HepG2 (cell line): ENCODE results near the gene ATF6. TPM values are rescaled to one million over a fixed set of nuclear protein-coding genes. Genes with fewer than 3 reads are reported as not detected.

Experiments used
- ATAC-seq: fragments of 200-7000 bp; cut with Tn5 transposase; 3 replicates; pipeline ENCODE4 v1.9.1; 2020; ENCODE audit warnings: mild to moderate bottlenecking, moderate library complexity
- BruUV-seq: library from RNA; stranded (reverse); fragments of 400-500 nt; replicated peaks from 2 replicates; lab custom pipeline; 2021; lab: Mats Ljungman, UMichigan
- CTCF ChIA-PET: fragments of 300-600 bp; formaldehyde crosslinking; extraction: SDS; loops from one replicate; lab custom pipeline; 2021; ENCODE audit warnings: low total read pairs, inconsistent platforms, low intra/inter-chr PET ratio; lab: Yijun Ruan, JAX
- POLR2A ChIA-PET: fragments of 350-600 bp; sonication (Branson Sonifier 250); formaldehyde crosslinking; loops from one replicate; lab custom pipeline; 2020; ENCODE audit warnings: antibody characterized with exemption, inconsistent platforms; lab: Yijun Ruan, JAX
- DNase-seq: peaks from one replicate; pipeline ENCODE4 v3.0.0-alpha.2; 2015; ENCODE audit warnings: low spot score
- FAIRE-seq: peaks from 3 replicates; lab custom pipeline; 2011; peaks lifted over from hg19 to GRCh38; lab: Jason Lieb, UNC
- H2AFZ ChIP-seq: one replicate; pipeline ENCODE4 v1.6.1; 2011; ENCODE audit warnings: low read length, inconsistent platforms
- H3K27ac ChIP-seq: fragments of 300-600 bp; 3 replicates; pipeline ENCODE4 v1.8.0; 2011; ENCODE audit warnings: mixed run types, mild to moderate bottlenecking, mixed read lengths, low read length, inconsistent platforms; ENCODE audit not compliant: insufficient read depth; ENCODE audit errors: extremely low read length
- H3K27me3 ChIP-seq, 2 experiments: fragments of 200-600 bp in 1 of 2; 2 replicates in 1 of 2; 3 replicates in 1 of 2; pipeline versions ENCODE4 v1.6.0 to v1.8.0; 2011; ENCODE audit warnings: low read length in 2 of 2, mild to moderate bottlenecking in 2 of 2, moderate library complexity in 2 of 2, inconsistent platforms in 1 of 2; ENCODE audit not compliant: insufficient read depth in 2 of 2, control insufficient read depth in 1 of 2
- H3K36me3 ChIP-seq, 2 experiments: fragments of 200-600 bp in 1 of 2; replicated peaks in 1 of 2; 2 replicates in 1 of 2; 3 replicates in 1 of 2; pipeline versions ENCODE4 v1.5.1 to v1.8.0; 2011; ENCODE audit warnings: low read length in 2 of 2, inconsistent platforms in 1 of 2; ENCODE audit not compliant: insufficient read depth in 2 of 2, control insufficient read depth in 1 of 2
- H3K4me1 ChIP-seq: 2 replicates; pipeline ENCODE4 v1.5.1; 2012; ENCODE audit warnings: low read length, inconsistent platforms; ENCODE audit not compliant: insufficient read depth
- H3K4me2 ChIP-seq: 2 replicates; pipeline ENCODE4 v1.6.0; 2011; ENCODE audit warnings: low read depth, low read length, inconsistent platforms
- H3K4me3 ChIP-seq, 3 experiments: fragments of 200-600 bp in 1 of 3; sonication (generic), shearing (Covaris generic) in 1 of 3; replicated peaks in 1 of 3; 2 replicates each; pipeline ENCODE4 v1.5.1; 2011 to 2016; ENCODE audit warnings: low read length in 3 of 3, inconsistent platforms in 2 of 3, low read depth in 2 of 3, mild to moderate bottlenecking in 2 of 3, control low read depth in 1 of 3, mixed read lengths in 1 of 3; ENCODE audit not compliant: insufficient read depth in 1 of 3
- H3K79me2 ChIP-seq: one replicate; pipeline ENCODE4 v1.6.1; 2011; ENCODE audit warnings: low read length, inconsistent platforms; ENCODE audit not compliant: insufficient read depth
- H3K9ac ChIP-seq: 2 replicates; pipeline ENCODE4 v1.6.0; 2011; ENCODE audit warnings: mild to moderate bottlenecking, low read depth, low read length, inconsistent platforms; ENCODE audit not compliant: insufficient read depth
- H3K9me3 ChIP-seq: 2 replicates; pipeline ENCODE4 v1.5.1; 2012; ENCODE audit warnings: mild to moderate bottlenecking, low read length
- H4K20me1 ChIP-seq: 2 replicates; pipeline ENCODE4 v1.6.0; 2011; ENCODE audit warnings: inconsistent platforms, mild to moderate bottlenecking, low read length, moderate library complexity; ENCODE audit not compliant: insufficient read depth
- GPN1 ChIP-seq: sonication (generic); formaldehyde crosslinking; IDR thresholded peaks from 2 replicates; pipeline ENCODE4 v1.5.1; 2020; ENCODE audit warnings: missing genetic modification reagents, borderline replicate concordance
- PCBP1 ChIP-seq: fragments of 200-400 bp; formaldehyde crosslinking; IDR thresholded peaks from 2 replicates; pipeline ENCODE4 v1.6.1; 2017; ENCODE audit warnings: mild to moderate bottlenecking, low read depth, low read length, borderline replicate concordance
- POLR2AphosphoS5 ChIP-seq: IDR thresholded peaks from 2 replicates; pipeline ENCODE4 v1.6.1; 2012; ENCODE audit warnings: low read depth, low read length
- SMAD3 ChIP-seq: sonication (generic); formaldehyde crosslinking; IDR thresholded peaks from 2 replicates; pipeline ENCODE4 v1.4.0; 2020; ENCODE audit warnings: missing genetic modification reagents
- ZNF24 ChIP-seq: fragments of 450-650 bp; IDR thresholded peaks from 2 replicates; pipeline ENCODE4 v1.6.1; 2017; ENCODE audit warnings: antibody characterized with exemption, mild to moderate bottlenecking
- ZNF605 ChIP-seq: sonication (generic); formaldehyde crosslinking; IDR thresholded peaks from 2 replicates; pipeline ENCODE4 v1.8.0; 2022; ENCODE audit warnings: mild to moderate bottlenecking, missing genetic modification reagents
- ZNF614 ChIP-seq: IDR thresholded peaks from 2 replicates; pipeline ENCODE4 v1.6.1; 2018; ENCODE audit warnings: missing biosample characterization, missing genetic modification reagents, inconsistent platforms, borderline replicate concordance
- WGBS: methylation state at CpG from one replicate; pipeline ENCODE4 v1.1.6; 2017; ENCODE audit warnings: low lambda C conversion rate; 5-methylcytosine and 5-hydroxymethylcytosine counted together
- in situ Hi-C: cut with HindIII; loops from 2 replicates; pipeline ENCODE4 v1.10.0; 2017; ENCODE audit warnings: low pct_unique_long_range_greater_than_20kb; ENCODE audit not compliant: extremely low pct_ligation_motif_present
- intact Hi-C: fragments of 100-400 bp; cut with micrococcal nuclease; formaldehyde crosslinking; loops from one replicate; pipeline ENCODE4 v1.10.0; 2022; ENCODE audit not compliant: unreplicated experiment
- polyA plus RNA-seq, 8 experiments: library from polyadenylated mRNA; depleted of rRNA in 3 of 8; stranded (reverse) in 7 of 8; unstranded in 1 of 8; fragments of >200 nt; fragmentation: Illumina TruSeq in 4 of 8; extraction: Trizol in 4 of 8; gene quantifications; 2 replicates each; pipeline versions ENCODE4 v1.2.1 to v1.2.3, GENCODE V29; 2011 to 2016; ENCODE audit warnings: low read depth in 4 of 8, missing spikeins in 1 of 8, mixed read lengths in 1 of 8; ENCODE audit not compliant: insufficient read depth in 1 of 8
- total RNA-seq, 5 experiments: library from RNA; depleted of rRNA; stranded (reverse); fragments of >200 nt; fragmentation: Illumina TruSeq; extraction: Trizol; gene quantifications; 2 replicates each; pipeline ENCODE4 v1.2.3, GENCODE V29; 2016; ENCODE audit warnings: low read depth in 1 of 5
- TF ChIP-seq, protein P1 (sequence below): sonication (generic); formaldehyde crosslinking; IDR thresholded peaks from 2 replicates; pipeline ENCODE4 v1.4.0; 2020; ENCODE audit warnings: missing genetic modification reagents

Gene ATF6
- total and polyA plus RNA-seq, 2 of the 13 experiments (the other 11 are each of a cell fraction or from before 2014, with no cell fraction given) = 13.2 to 14.5 TPM

- no peak overlapping the region for H3K9ac ChIP-seq
- TF ChIP-seq, protein P1, sequence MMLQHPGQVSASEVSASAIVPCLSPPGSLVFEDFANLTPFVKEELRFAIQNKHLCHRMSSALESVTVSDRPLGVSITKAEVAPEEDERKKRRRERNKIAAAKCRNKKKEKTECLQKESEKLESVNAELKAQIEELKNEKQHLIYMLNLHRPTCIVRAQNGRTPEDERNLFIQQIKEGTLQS (CRISPR knock-in tag) = no peak
- no peak for TF ChIP-seq ZNF605 (CRISPR knock-in tag)
- TF ChIP-seq PCBP1 = no peak
- TF ChIP-seq ZNF614 (CRISPR knock-in tag) = no peak
- TF ChIP-seq, all 625 proteins: peak for 0
- H3K79me2 ChIP-seq = no peaks in the 10 kb centered on the region
- in situ Hi-C loops = no loop called here
- peaks cover 1 to 16% of the 10 kb centered on the region in 2 experiments; a peak in 3 of 5 replicates for H3K27me3 ChIP-seq
- WGBS = 23% methylated on average over 4 of the region's 5 CpGs
- no peak overlapping the region for H3K27ac ChIP-seq
- CTCF ChIA-PET = no interaction called here
- DNase-seq (no peak), ATAC-seq (no peak), FAIRE-seq (no peak)
- H3K9me3 ChIP-seq = no peaks in the 10 kb centered on the region
- no peak overlapping the region for H2AFZ ChIP-seq
- no TSS peak for BruUV-seq
- POLR2A ChIA-PET = no interaction called here
- H3K4me2 ChIP-seq = no peak overlapping the region
- intact Hi-C loops = no loop called here
- 0 out of 2 replicates have a peak, but pooled peaks cover 5% of the 10 kb centered on the region for H3K4me1 ChIP-seq
- no peaks in the 10 kb centered on the region for H3K36me3 ChIP-seq
- no peaks in the 10 kb centered on the region for H4K20me1 ChIP-seq
- no peak overlapping the region for H3K4me3 ChIP-seq
These were observed 242.7 kb downstream of the ATF6 start for GRCh38 chr1:162008799-162009198.

DNA sequence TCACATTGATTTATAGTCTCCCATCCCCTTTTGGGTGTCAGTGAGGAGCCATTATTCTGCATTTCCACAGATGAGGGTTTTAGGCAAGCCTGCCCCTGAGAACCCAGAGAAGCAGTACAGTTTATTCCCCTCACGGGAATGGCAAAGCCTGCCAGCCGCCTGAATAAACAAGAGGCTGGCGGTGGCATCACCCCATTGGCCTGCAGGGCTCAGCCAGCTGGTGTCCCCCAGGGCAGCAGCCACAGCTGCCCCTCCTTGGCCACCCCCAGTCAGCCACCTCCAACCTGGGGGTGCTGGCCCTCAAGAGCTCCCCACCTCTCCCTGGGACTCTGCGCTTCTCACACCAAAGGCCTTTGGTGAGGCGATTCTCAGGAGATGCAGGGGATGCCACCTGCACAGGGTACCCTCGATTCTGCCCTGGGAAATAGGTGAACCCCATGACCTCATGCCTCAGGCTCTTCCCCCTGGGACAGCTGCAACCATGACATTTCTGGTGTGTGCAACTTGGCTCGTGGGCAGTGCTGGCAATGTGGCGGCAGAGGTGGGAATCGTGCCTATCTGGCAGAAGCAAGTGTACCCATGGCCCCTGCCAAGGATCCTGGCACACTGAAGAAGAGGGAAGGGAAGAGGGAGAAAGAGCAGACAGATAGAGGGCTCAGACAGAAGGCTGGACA lies 243.5 kb downstream of the ATF6 start:
- no peaks in the 10 kb centered on the region for H4K20me1 ChIP-seq
- ChIA-PET CTCF (no interaction called here), POLR2A (no interaction called here)
- H3K9ac ChIP-seq = no peak overlapping the region
- 34% methylated on average over 6 of the region's 9 CpGs for WGBS
- no peak for DNase-seq
- BruUV-seq = no TSS peak
- H3K4me1 ChIP-seq = 0 out of 2 replicates have a peak, but pooled peaks cover 5% of the 10 kb centered on the region
- TF ChIP-seq SMAD3 (CRISPR knock-in tag) (no peak), POLR2AphosphoS5 (no peak), GPN1 (CRISPR knock-in tag) (no peak), ZNF24 (no peak)
- no peak overlapping the region for H3K27ac ChIP-seq
- no peak overlapping the region for H3K4me2 ChIP-seq
- FAIRE-seq = no peak
- intact Hi-C loops = no loop called here
- H3K4me3 ChIP-seq = no peak overlapping the region
- H2AFZ ChIP-seq = no peak overlapping the region
- H3K9me3 ChIP-seq = no peaks in the 10 kb centered on the region
- H3K79me2 ChIP-seq = no peaks in the 10 kb centered on the region
- ATAC-seq = no peak
- H3K27me3 ChIP-seq = peaks cover under 1 to 13% of the 10 kb centered on the region in 2 experiments; a peak in 3 of 5 replicates
- no peaks in the 10 kb centered on the region for H3K36me3 ChIP-seq
- in situ Hi-C loops = no loop called here
